KBM-7 (cell line): ENCODE data around the gene ETV6.

Source experiments
- DNase-seq: peaks from one replicate; pipeline ENCODE4 v3.0.0-alpha.2; 2015
- in situ Hi-C: fragments of 300-500 bp; cut with MboI; formaldehyde crosslinking; loops from 2 replicates; pipeline ENCODE4 v1.14.3; 2020; ENCODE audit warnings: low sequenced_read_pairs, low pct_unique_long_range_greater_than_20kb, mixed read lengths

ETV6 gene

GRCh38 chr12:11880381-11880780 lies 230.9 kb downstream of the ETV6 start:
- in situ Hi-C loops, result no loop called here
- DNase-seq, result peak; percentile 39

GRCh38 chr12:11881835-11882234 lies 232.4 kb downstream of the ETV6 start:
- in situ Hi-C loops, result no loop called here
- DNase-seq, result no peak

GRCh38 chr12:11882301-11883019 lies 233.0 kb downstream of the ETV6 start:
- in situ Hi-C loops, result no loop called here
- no peak for DNase-seq

GRCh38 chr12:11884116-11884515 lies 234.6 kb downstream of the ETV6 start:
- in situ Hi-C loops, result no loop called here
- no peak for DNase-seq

GRCh38 chr12:11884706-11885105 lies 235.2 kb downstream of the ETV6 start:
- peak; percentile 70 for DNase-seq
- in situ Hi-C loops, result no loop called here

GRCh38 chr12:11885261-11886038 lies 236.0 kb downstream of the ETV6 start:
- in situ Hi-C loops, result no loop called here
- no peak for DNase-seq

- no peak for DNase-seq
- in situ Hi-C loops, result no loop called here
Measured at GRCh38 chr12:11886339-11886738, 236.9 kb downstream of the ETV6 start.

GRCh38 chr12:11888029-11888428 lies 238.6 kb downstream of the ETV6 start:
- in situ Hi-C loops, result no loop called here
- no peak for DNase-seq

- in situ Hi-C loops, result no loop called here
Measured at GRCh38 chr12:11891346-11891745, 241.9 kb downstream of the ETV6 start.

GRCh38 chr12:11891754-11892386 lies 242.4 kb downstream of the ETV6 start:
- DNase-seq, result no peak
- in situ Hi-C loops, result no loop called here

More at GRCh38 chr12:11891346-11891745, 241.9 kb downstream of the ETV6 start:
- DNase-seq, result peak; percentile 66

- no peak for DNase-seq
- in situ Hi-C loops, result no loop called here
Measured at GRCh38 chr12:11893998-11894397, 244.5 kb downstream of the ETV6 start.

- in situ Hi-C loops, result no loop called here
- DNase-seq, result no peak
Measured at GRCh38 chr12:11894890-11895289, 245.4 kb downstream of the ETV6 start.

GRCh38 chr12:11895421-11896078 lies 246.1 kb downstream of the ETV6 start:
- DNase-seq, result no peak
- in situ Hi-C loops, result no loop called here

GRCh38 chr12:11896417-11896929 lies 247.0 kb downstream of the ETV6 start:
- in situ Hi-C loops, result no loop called here
- no peak for DNase-seq

GRCh38 chr12:11897923-11898322 lies 248.4 kb downstream of the ETV6 start:
- no peak for DNase-seq
- in situ Hi-C loops, result no loop called here

GRCh38 chr12:11901701-11902524 lies 252.4 kb downstream of the ETV6 start:
- in situ Hi-C loops, result no loop called here
- no peak for DNase-seq

- DNase-seq, result no peak
- in situ Hi-C loops, result no loop called here
Measured at GRCh38 chr12:11902525-11902875, 253.0 kb downstream of the ETV6 start.

- in situ Hi-C loops, result no loop called here
- no peak for DNase-seq
Measured at GRCh38 chr12:11904124-11904523, 254.7 kb downstream of the ETV6 start.

- in situ Hi-C loops, result no loop called here
- no peak for DNase-seq
Measured at GRCh38 chr12:11905534-11905933, 256.1 kb downstream of the ETV6 start.
